Activated T-helper 17 cell treated with anti-CD3 and anti-CD28 coated beads, Interleukin-2, amount 50 U/mL, for 72 hours (primary cell): Measurements from ENCODE around the gene EIF2B1. TPM values are rescaled to one million over a fixed set of nuclear protein-coding genes. Genes with fewer than 3 reads are reported as not detected.
A peak's percentile ranks its signal among the peaks of the same experiment; 100 is the strongest.
"Not testable (repeated sequence)": the region's sequence is repeated elsewhere in the genome, so short reads cannot be mapped to it uniquely, and the experiment has no call there.

Experiments used
- ATAC-seq: fragments of 150-1000 bp; cut with Tn5 transposase; replicated peaks from 2 replicates; pipeline ENCODE4 v1.10.0; 2021; ENCODE audit warnings: mild to moderate bottlenecking, moderate library complexity
- H3K27ac Mint-ChIP-seq: one replicate; pipeline ENCODE4 v1.8.0; 2022; ENCODE audit warnings: mixed read lengths
- H3K27me3 Mint-ChIP-seq: one replicate; pipeline ENCODE4 v1.8.0; 2022; ENCODE audit warnings: mixed read lengths
- H3K36me3 Mint-ChIP-seq: one replicate; pipeline ENCODE4 v1.8.0; 2022; ENCODE audit warnings: low read depth, mild to moderate bottlenecking, mixed read lengths
- H3K4me1 Mint-ChIP-seq: one replicate; pipeline ENCODE4 v1.8.0; 2022; ENCODE audit warnings: mixed read lengths
- H3K4me3 Mint-ChIP-seq: one replicate; pipeline ENCODE4 v1.8.0; 2022; ENCODE audit warnings: mild to moderate bottlenecking, mixed read lengths
- H3K9me3 Mint-ChIP-seq: one replicate; pipeline ENCODE4 v1.8.0; 2022; ENCODE audit warnings: mixed read lengths
- total RNA-seq, 2 donors: library from RNA; stranded (reverse); gene quantifications; one replicate each; pipeline ENCODE4 v1.2.3, GENCODE V29; 2022

The EIF2B1 gene
- total RNA-seq, 2 donors from 2014 or later: 51.6 to 91.4 TPM

DNA sequence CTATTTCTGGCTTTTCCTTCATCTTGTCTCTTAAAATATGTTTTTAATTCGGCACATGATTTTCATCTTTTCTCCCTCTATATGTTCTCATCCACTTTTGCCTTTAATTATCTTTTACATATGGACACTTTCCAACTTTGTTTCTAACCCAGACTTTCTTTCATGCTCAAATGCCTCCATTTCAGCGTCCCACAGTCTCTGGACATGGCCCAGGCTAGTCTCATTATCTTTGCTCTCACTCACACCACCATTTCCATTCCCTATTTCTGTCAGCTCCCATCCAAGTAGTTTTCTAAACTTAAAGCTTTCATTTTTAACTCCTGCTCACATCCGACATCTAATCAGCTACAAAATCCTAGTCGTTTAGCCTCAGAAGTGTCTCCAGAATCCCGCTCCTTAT lies 14.9 kb upstream of the EIF2B1 start:
- H3K9me3 Mint-ChIP-seq: no peaks in the 10 kb centered on the region
- H3K4me3 Mint-ChIP-seq: no peak overlapping the region
- H3K27me3 Mint-ChIP-seq: no peaks in the 10 kb centered on the region
- no peak for ATAC-seq
- peaks cover 99% of the 10 kb centered on the region for H3K36me3 Mint-ChIP-seq
- no peak overlapping the region for H3K27ac Mint-ChIP-seq
- H3K4me1 Mint-ChIP-seq: no peaks in the 10 kb centered on the region

DNA sequence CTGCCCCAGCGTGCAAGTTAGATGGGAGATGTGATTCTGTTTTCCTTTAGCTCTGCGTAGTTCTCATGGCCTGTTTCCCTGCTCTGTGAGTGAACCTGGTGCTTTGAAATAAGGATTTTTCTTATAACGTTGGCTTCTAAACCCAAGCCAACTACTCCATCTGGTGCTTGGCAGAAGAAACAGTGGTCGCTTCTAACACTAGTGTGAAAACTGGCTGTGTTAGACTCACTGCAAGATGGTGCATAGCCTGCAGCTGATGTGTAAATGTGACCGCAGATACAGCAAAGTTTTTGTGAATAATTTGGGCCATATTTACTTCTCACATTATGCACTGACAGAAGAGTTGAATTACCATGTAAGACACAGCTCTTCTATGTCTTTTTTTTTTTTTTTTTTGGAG lies 12.4 kb upstream of the EIF2B1 start:
- Mint-ChIP-seq H3K36me3 (peaks cover 99% of the 10 kb centered on the region), H3K27ac (no peak overlapping the region)
- no peak for ATAC-seq

DNA sequence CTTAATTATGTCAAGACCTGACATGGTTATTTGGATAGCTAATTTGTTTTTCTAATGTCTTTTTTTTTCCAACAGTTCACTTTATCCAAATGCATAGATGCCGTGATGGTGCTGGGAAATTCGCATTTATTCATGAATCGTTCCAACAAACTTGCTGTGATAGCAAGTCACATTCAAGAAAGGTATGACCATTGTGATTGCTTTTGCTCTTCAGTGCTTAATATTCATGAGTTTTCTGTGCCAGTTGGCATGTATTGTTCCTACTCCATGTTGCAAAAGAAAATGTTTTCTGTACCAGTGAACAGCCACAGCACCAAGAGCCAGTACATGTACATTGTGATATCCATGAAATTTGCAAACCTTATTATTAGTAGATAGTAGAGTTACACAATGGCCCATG lies 11.9 kb upstream of the EIF2B1 start:
- no peak overlapping the region for H3K4me3 Mint-ChIP-seq
- no peaks in the 10 kb centered on the region for H3K27me3 Mint-ChIP-seq

More for the DNA sequence above, 12.4 kb upstream of the EIF2B1 start:
- H3K4me1 Mint-ChIP-seq: no peaks in the 10 kb centered on the region
- no peak overlapping the region for H3K4me3 Mint-ChIP-seq
- H3K27me3 Mint-ChIP-seq: no peaks in the 10 kb centered on the region
- no peaks in the 10 kb centered on the region for H3K9me3 Mint-ChIP-seq

DNA sequence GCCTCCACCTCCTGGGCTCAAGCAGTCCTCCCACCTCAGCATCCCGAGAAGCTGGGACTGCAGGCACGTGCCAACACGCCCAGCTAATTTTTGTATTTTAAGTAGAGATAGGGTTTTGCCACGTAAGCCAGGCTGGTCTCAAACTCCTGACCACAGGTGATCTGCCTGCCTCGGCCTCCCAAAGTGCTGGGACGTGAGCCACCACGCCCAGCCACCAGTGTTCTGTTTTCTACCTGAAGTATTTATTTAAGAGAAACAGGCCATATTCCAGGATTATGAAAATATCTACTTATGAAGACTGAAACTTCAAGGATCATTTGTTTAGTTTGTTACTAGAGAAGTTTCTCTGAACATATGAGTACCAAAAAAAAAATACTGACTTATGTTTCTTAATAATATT lies 10.4 kb upstream of the EIF2B1 start:
- Mint-ChIP-seq H3K4me3 (no peak overlapping the region), H3K36me3 (peaks cover 91% of the 10 kb centered on the region), H3K27me3 (no peaks in the 10 kb centered on the region), H3K9me3 (no peaks in the 10 kb centered on the region), H3K4me1 (no peaks in the 10 kb centered on the region), H3K27ac (no peak overlapping the region)
- no peak for ATAC-seq

More for the DNA sequence above, 11.9 kb upstream of the EIF2B1 start:
- Mint-ChIP-seq H3K4me1 (no peaks in the 10 kb centered on the region), H3K27ac (no peak overlapping the region), H3K9me3 (no peaks in the 10 kb centered on the region), H3K36me3 (peaks cover 99% of the 10 kb centered on the region)
- ATAC-seq: no peak

DNA sequence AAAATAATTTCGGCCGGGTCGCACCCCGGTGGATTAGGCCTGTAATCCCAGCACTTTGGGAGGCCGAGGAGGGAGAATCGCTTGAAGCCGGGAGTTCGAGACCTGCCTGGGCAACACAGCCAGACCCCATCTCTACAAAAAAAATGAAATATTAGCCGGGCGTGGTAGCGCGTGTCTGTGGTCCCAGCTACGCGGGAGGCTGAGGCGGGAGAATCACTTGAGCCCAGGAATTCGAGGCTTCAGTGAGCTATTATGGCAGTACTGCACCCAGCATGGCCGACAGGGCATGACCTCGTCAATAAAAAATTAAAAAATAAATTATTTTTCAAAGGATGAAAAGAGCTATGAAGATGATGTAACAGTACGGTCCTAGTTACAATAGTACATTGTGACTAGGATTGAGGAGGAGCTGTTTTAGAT lies 666 bp upstream of the EIF2B1 start:
- Mint-ChIP-seq H3K4me3 (peak overlapping the region; percentile 97), H3K4me1 (peaks cover 12% of the 10 kb centered on the region), H3K9me3 (no peaks in the 10 kb centered on the region), H3K27me3 (no peaks in the 10 kb centered on the region), H3K36me3 (peaks cover 47% of the 10 kb centered on the region), H3K27ac (peak overlapping the region; percentile 99)
- ATAC-seq: no peak

GRCh38 chr12:123621619-123622530 lies 11.6 kb downstream of the EIF2B1 start:
- ATAC-seq: peak; percentile 89
- Mint-ChIP-seq H3K9me3 (no peaks in the 10 kb centered on the region), H3K27ac (peak overlapping the region; percentile 65), H3K4me3 (no peak overlapping the region), H3K27me3 (no peaks in the 10 kb centered on the region), H3K36me3 (peaks cover 98% of the 10 kb centered on the region), H3K4me1 (peaks cover 5% of the 10 kb centered on the region)

DNA sequence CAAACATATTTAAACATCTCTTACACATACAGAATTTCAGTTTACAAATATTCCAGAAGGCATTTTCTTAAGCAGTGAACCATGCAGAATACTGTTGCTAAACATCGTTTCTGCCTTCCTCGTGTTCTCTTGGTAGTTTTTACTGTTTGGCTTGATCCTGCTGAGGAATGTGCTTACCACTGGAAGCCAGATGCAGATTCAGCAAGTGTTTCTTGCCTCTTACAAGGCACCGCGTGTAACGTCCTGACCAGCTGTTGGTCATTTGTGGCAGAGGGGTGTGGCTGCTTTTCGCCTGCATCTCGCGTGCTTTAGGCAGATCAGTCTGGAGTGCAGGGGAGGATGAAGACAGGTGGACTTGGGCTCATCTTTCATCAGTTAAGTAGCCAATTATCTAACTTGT lies 12.4 kb downstream of the EIF2B1 start:
- peaks cover 5% of the 10 kb centered on the region for H3K4me1 Mint-ChIP-seq
- no peak overlapping the region for H3K4me3 Mint-ChIP-seq
- peak overlapping the region; percentile 48 for H3K27ac Mint-ChIP-seq
- H3K36me3 Mint-ChIP-seq: peaks cover 98% of the 10 kb centered on the region
- H3K9me3 Mint-ChIP-seq: no peaks in the 10 kb centered on the region
- H3K27me3 Mint-ChIP-seq: no peaks in the 10 kb centered on the region
- no peak for ATAC-seq

GRCh38 chr12:123617580-123617979 lies 15.9 kb downstream of the EIF2B1 start:
- Mint-ChIP-seq H3K27me3 (no peaks in the 10 kb centered on the region), H3K36me3 (peaks cover 100% of the 10 kb centered on the region), H3K27ac (no peak overlapping the region), H3K9me3 (no peaks in the 10 kb centered on the region), H3K4me1 (peaks cover 5% of the 10 kb centered on the region), H3K4me3 (no peak overlapping the region)
- no peak for ATAC-seq

GRCh38 chr12:123617144-123617543 lies 16.3 kb downstream of the EIF2B1 start:
- Mint-ChIP-seq H3K27me3 (no peaks in the 10 kb centered on the region), H3K4me1 (peaks cover 5% of the 10 kb centered on the region), H3K9me3 (no peaks in the 10 kb centered on the region), H3K27ac (no peak overlapping the region), H3K4me3 (no peak overlapping the region), H3K36me3 (peaks cover 100% of the 10 kb centered on the region)
- no peak for ATAC-seq

DNA sequence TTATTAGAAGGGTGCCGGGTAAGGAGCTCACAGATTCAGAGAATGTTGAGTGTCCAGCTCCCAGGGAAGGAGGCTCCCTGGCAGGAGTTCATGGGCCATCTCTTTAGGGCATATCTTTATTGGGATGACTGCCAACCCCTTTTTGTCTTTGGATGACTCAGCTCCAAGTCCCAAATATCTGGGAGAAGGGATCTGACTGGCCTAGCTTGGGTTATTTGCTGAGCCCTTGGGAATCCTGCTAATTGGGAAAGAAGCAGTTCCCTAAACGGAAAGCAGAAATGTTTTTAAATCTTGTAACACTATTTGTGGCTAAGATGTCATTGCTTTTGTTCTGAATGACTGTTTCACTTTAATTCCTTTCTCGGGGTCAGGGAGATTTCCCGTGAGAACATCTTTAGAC lies 19.0 kb downstream of the EIF2B1 start:
- Mint-ChIP-seq H3K27me3 (no peaks in the 10 kb centered on the region), H3K27ac (no peak overlapping the region), H3K4me1 (no peaks in the 10 kb centered on the region), H3K4me3 (no peak overlapping the region), H3K9me3 (no peaks in the 10 kb centered on the region), H3K36me3 (peaks cover 100% of the 10 kb centered on the region)
- no peak for ATAC-seq

DNA sequence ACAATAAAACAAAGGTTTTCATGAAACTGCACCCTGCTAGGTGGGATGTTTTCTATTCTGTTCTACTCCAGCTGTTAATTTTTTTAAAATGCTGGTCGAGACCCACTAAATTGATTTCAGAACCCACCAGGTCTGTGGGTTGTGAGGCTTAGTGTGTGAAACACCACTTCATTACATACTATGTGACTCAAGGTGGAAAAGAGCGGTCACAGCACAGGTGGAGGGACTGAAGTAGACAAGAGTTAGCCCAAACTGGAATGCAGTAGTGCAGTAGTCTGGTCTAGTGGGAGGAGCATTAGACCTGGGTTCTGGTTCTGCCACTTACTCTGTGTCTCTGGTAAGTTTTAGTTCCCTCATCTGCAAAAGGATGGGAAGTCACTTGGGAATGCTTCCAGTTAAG lies 19.4 kb downstream of the EIF2B1 start:
- Mint-ChIP-seq H3K4me3 (no peak overlapping the region), H3K27ac (no peak overlapping the region), H3K27me3 (no peaks in the 10 kb centered on the region), H3K4me1 (no peaks in the 10 kb centered on the region), H3K9me3 (no peaks in the 10 kb centered on the region), H3K36me3 (peaks cover 100% of the 10 kb centered on the region)
- no peak for ATAC-seq

DNA sequence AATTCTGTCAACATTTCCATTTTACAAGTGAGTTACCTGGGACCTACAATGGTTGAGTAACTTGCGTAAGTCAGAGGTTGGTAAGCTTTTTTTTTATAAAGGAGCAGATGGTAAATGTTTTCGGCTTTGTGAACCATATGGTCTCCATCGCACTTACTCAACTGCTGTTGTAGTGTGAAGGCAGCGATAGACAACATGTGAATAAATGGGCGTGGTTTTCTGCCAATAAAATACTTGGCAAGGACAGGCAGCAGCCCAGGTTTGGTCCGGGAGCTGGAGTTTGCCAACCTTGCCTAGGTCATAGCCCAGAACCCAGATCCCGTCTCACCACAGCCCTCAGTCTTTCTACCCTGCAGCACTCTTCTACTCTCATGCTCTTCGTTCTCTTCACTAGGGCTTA lies 25.3 kb downstream of the EIF2B1 start:
- Mint-ChIP-seq H3K4me1 (peaks cover 12% of the 10 kb centered on the region), H3K4me3 (no peak overlapping the region), H3K9me3 (no peaks in the 10 kb centered on the region), H3K36me3 (peaks cover 99% of the 10 kb centered on the region), H3K27ac (no peak overlapping the region), H3K27me3 (no peaks in the 10 kb centered on the region)
- no peak for ATAC-seq

GRCh38 chr12:123607756-123608155 lies 25.7 kb downstream of the EIF2B1 start:
- Mint-ChIP-seq H3K4me3 (no peak overlapping the region), H3K4me1 (peaks cover 16% of the 10 kb centered on the region), H3K9me3 (no peaks in the 10 kb centered on the region), H3K36me3 (peaks cover 99% of the 10 kb centered on the region), H3K27me3 (no peaks in the 10 kb centered on the region), H3K27ac (no peak overlapping the region)
- no peak for ATAC-seq

- peaks cover 68% of the 10 kb centered on the region for H3K36me3 Mint-ChIP-seq
- H3K4me1 Mint-ChIP-seq: peaks cover 24% of the 10 kb centered on the region
- ATAC-seq, H3K27ac Mint-ChIP-seq, H3K27me3 Mint-ChIP-seq, H3K9me3 Mint-ChIP-seq: not testable (repeated sequence)
- peak overlapping the region; percentile 89 for H3K4me3 Mint-ChIP-seq
Measured at GRCh38 chr12:123603495-123603894, 30.0 kb downstream of the EIF2B1 start.

DNA sequence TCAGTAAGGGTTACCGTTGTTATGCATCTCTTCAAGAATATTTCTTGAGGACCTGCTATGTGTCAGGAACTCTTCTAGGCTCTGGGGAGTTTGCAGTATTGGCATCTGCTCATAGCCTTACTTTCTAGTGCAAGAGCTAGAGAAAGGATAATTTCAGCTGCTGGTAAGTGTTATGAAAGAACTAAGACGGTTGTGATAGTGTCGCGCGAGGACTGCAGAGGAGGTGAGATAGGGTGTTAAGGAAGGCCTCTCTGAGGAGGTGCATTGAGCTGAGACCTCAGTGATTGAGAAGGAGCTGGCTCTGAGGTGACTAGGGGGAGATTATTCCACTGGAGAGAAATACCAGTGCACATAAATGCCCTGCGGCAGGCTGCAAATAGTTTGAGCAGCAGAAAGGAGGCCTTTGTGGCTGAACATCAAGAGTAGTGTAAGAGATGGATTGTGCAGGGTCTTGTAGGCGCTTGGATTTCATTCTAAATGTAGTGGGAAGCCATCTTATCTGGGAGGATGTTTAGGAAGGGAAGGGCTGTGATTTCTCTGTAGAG lies 30.8 kb downstream of the EIF2B1 start:
- H3K36me3 Mint-ChIP-seq: peaks cover 68% of the 10 kb centered on the region
- peaks cover 24% of the 10 kb centered on the region for H3K4me1 Mint-ChIP-seq
- no peak for ATAC-seq
- peak overlapping the region; percentile 89 for H3K4me3 Mint-ChIP-seq
- no peaks in the 10 kb centered on the region for H3K27me3 Mint-ChIP-seq
- no peaks in the 10 kb centered on the region for H3K9me3 Mint-ChIP-seq
- peak overlapping the region; percentile 77 for H3K27ac Mint-ChIP-seq
